HG03442 (cell line): ENCODE data around the gene FBXO24.
A peak's percentile ranks its signal among the peaks of the same experiment; 100 is the strongest.

Experiments used
- ATAC-seq: cut with Tn5 transposase; IDR thresholded peaks from one replicate; pipeline ENCODE4 v1.9.1; 2021; ENCODE audit warnings: mild to moderate bottlenecking, moderate library complexity; ENCODE audit not compliant: unreplicated experiment

FBXO24 gene

DNA sequence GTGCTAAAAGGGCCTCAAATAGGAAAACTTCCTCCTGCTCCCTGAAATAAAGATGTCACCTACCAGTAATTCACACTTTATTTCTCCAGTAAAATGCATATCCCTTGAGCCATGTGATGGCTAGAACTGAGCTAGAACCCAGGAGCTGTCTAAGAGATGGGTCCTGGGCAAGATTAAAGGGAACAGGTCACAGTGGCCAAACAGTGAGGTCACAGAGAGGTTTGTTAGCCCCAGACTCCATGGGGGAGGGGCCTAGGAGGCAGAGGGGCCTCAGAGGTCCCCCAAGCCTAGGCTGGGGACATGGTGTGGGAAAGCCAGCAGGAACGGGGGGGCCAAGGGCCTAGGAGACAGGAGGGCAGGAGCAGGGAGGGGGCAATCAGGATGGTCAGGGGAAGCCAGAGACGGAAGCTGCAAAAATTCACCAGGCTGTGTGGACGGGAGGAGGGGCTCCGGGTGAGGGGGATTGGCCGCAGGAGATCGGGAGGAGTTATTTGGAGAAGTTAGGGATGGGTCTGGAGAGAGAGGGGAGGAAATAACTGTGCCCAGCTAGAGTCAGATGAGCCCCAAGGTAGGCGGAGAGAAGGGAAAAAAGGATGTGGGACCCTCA is 3.3 kb downstream of the FBXO24 start:
- no peak for ATAC-seq

DNA sequence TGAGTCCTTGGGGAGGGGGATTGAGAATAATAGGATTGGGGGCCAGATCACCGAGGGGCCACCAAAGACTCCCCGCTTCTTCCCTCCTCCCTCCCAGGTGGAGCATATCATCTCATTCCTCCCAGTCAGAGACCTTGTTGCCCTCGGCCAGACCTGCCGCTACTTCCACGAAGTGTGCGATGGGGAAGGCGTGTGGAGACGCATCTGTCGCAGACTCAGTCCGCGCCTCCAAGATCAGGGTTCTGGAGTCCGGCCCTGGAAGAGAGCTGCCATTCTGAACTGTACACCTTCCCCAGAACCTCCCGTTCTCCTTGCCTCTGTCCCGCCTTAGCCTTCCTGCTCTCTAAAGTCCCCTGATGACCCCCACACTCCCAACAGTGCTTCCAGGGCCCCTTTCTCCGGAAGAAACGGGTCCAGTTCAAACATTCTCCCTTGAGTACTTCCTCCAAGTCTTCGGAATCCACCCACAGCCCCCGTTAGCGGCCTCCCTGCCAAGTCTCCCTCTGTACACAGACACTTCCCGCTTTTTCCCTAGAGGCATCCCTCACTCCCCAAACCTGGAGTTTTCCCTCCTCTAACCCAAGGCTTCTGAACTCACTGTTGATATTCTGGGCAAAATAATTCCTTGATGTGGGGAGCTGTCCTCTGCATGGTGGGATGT is 4.1 kb downstream of the FBXO24 start:
- ATAC-seq, result no peak

DNA sequence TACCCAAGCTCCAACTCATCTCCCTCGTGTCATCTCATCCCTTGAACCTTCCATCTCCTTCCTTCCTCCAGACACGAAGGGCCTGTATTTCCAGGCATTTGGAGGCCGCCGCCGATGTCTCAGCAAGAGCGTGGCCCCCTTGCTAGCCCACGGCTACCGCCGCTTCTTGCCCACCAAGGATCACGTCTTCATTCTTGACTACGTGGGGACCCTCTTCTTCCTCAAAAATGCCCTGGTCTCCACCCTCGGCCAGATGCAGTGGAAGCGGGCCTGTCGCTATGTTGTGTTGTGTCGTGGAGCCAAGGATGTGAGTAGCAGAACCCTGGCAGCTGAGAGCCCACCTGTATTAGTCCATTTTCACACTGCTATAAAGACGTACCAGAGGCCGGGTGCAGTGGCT is 5.5 kb downstream of the FBXO24 start:
- ATAC-seq, result no peak

DNA sequence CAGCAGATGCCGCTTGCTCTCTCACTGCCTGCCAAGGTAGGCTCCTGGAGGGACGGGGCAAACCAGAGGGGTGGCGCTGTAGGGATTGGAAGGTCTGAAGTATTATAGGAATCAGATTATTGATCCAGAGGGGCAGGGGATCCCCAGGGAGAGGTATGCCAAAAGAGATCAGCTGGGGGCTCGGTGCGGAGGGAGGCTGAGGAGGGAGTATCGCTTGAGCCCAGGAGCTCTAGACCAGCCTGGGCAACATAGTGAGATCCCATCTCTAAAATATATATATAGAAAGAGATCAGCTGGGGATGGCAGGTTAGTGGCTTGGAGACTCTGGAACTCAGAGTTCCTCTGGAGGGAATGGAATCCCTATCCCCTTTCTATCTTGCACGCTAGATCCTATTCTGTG is 9.1 kb downstream of the FBXO24 start:
- no peak for ATAC-seq

DNA sequence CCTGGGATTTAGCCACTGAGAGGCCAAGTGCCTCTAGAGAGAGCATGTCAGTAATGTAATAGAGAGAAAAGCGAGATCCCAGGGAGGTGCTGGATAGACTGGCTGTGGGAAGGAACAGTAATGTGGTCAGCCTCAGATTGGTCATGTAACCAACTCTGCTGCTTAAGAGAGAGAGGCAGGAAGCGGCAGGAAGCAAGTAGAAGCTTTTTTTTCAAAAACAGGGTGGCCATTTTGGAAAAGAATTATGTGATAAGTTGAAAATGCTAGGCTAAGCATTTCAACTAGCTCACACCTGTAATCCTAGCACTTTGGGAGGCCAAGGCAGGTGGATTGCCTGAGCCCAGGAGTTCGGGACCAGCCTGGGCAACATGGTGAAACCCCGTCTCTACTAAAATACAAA is 12.3 kb downstream of the FBXO24 start:
- ATAC-seq, result no peak

DNA sequence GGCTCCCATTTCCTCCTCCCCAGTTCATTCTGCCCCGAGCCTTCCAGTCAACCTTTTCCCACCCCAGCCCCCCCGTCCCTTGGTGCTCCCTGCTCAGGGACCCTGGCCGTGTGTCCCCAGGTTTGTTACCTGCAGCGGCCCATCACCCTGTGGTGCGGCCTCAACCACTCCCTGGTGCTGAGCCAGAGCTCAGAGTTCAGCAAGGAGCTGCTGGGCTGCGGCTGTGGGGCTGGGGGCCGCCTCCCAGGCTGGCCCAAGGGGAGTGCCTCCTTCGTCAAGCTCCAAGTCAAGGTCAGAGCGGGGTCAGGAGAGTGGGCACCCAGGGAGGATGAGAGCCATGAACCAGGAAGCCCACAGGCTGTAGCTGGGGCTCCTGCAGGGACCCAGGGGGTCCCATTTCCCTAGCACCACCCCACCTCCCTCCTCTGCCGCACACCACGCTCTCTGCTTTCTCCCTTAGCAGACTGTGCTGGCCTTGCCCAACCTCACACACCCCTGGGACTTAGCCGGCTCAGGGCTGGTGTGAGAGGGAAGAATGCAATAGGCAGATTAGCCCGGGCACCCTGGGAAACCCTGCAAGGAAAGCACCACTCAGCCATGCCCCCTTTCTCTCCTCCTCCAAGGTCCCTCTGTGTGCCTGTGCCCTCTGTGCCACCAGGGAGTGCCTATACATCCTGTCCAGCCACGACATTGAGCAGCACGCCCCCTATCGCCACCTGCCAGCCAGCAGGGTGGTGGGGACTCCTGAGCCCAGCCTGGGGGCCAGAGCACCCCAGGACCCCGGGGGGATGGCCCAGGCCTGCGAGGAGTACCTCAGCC is 14.0 kb downstream of the FBXO24 start:
- no peak for ATAC-seq

DNA sequence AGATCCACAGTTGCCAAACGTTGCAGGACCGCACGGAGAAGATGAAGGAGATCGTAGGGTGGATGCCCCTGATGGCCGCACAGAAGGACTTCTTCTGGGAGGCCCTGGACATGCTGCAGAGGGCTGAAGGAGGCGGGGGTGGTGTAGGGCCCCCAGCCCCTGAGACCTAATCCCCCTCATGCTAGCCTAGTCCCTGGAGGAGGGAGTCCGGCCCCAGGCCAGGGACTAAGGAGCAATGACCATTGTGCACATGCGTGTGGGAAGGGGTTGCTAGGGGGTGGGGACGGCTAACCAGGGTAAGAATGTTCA is 14.6 kb downstream of the FBXO24 start:
- no peak for ATAC-seq

DNA sequence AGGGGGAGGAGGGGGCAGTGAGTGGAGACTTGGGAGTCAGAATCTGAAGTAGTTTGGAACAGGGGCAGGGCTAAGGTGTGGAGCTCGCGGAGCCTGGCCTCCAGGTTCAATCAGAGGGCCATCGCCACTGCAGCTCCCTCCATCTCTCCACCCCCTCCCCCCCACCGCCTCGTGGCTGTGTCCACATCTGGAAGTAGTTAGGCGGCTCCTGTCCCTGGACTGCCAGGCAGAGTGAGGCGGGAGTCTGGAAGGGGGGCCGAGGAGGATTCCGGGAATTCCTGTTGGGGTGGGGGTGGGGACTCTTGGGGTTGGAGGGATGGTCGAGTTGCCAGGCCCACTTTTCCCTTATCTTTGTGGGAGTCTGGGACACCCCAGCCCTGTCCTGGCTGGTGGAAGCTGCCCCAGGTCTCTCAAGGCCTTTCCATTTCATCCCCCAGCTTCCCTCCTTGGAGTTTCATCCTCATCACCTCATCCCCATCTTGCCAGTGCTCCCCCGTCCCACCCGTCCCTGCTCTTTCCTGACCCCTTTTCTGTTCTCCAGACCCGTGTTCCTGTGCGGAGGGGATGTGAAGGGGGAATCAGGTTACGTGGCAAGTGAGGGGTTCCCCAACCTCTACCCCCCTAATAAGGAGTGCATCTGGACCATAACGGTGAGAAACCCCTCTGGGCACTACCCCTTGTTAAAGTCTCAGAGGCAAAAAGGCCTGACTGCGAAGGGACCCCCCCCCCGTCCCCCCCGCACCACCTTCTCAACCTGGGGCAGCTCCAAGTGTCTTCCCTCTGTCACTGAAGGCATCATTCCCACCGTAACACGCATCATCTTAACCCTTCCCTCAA is 17.0 kb downstream of the FBXO24 start:
- ATAC-seq, result no peak

DNA sequence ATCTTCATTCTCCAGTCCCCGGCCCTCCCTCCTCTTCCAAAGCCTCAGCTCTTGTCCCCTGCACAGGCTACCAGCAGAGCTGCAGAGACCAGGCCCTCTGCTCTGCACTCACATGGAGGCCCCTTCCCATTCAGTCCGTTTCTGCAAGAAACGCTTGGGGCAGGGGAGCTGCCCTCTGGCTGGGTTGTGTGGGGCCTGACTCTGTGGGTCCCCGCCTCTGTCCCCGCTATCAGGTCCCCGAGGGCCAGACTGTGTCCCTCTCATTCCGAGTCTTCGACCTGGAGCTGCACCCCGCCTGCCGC is 17.5 kb downstream of the FBXO24 start:
- ATAC-seq, result no peak

DNA sequence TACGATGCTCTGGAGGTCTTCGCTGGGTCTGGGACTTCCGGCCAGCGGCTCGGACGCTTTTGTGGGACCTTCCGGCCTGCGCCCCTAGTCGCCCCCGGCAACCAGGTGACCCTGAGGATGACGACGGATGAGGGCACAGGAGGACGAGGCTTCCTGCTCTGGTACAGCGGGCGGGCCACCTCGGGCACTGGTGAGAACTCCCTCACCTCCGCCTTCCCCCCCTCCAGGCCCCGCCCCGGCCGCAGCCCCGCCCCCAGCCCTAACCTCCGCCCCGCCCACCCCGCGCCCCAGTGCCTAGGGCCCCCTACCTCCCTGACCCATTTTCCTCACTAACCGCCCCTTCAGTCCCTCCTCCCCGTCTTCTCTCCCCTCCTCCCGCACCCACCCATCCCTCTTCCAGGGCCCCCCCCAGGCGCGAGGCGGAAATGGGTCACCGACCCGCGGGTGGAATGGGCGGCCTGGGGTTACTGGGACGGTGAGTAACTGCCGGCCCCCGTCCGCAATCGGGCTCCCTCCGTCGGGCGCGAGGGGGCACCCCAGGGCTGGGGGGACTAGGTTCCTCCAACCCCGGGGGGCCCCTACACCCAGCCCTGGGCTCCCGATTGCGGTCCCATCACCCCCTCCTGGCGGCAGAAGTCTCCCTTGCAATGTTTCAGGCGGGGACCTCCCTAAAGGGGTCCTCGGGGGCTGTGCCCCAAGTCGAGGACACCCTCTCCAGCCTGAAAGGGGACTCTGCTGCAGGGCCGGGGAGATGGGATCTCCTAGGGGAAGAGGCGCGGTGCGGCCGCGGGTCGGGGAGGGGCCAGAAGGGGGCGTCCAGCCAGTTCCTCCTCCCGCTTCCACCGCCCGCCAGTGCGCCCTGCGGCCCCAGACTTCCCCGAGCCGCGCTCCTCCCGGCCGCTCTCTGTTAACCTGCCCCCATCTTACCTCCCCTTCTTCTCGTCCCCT is 18.2 kb downstream of the FBXO24 start:
- ATAC-seq, result peak; percentile 44

DNA sequence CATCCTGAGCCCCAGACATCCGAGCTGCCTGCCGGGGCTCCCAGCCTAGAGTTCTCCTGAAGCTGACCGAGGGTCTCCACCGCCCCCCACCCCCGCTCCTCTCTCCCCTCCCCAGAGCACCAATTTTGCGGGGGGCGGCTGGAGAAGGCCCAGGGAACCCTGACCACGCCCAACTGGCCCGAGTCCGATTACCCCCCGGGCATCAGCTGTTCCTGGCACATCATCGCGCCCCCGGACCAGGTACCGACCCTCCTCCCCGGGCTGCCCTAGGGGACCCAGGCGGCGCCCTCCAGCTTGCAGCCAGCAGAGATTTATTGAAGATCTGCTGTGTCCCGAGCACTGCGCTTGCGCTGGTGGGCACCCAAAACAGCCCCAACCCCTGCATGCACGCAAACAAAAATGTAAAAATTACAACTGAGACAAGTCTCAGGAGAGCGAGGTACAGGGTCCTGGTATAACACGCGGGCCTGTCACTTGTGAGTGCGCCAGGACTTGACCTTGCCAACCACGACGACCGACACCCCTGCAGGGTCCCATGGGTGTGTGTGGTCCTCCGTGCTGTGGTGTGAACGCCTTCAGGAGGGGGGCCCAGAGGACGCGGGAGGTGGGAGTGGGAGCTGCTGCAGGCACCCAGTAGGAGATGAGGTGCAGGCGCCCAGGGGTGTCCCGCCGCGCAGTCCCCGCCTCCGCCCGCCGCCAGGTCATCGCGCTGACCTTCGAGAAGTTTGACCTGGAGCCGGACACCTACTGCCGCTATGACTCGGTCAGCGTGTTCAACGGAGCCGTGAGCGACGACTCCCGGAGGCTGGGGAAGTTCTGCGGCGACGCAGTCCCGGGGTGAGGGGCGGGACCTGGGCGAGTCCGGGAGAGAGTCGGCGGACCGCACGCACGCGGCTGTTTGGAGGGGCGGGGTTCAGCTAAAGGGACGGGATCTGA is 19.1 kb downstream of the FBXO24 start:
- ATAC-seq, result no peak

DNA sequence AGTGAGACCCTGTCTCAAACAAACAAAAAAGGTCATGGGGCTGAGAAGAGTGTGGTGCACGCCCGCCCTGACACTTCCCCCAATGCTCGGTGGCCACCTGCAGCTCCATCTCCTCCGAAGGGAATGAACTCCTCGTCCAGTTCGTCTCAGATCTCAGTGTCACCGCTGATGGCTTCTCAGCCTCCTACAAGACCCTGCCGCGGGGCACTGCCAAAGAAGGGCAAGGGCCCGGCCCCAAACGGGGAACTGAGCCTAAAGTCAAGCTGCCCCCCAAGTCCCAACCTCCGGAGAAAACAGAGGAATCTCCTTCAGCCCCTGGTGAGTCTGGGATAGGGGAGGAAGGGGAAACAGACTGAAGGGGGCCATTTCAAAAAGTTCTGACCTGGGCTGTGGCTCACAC is 20.2 kb downstream of the FBXO24 start:
- no peak for ATAC-seq

DNA sequence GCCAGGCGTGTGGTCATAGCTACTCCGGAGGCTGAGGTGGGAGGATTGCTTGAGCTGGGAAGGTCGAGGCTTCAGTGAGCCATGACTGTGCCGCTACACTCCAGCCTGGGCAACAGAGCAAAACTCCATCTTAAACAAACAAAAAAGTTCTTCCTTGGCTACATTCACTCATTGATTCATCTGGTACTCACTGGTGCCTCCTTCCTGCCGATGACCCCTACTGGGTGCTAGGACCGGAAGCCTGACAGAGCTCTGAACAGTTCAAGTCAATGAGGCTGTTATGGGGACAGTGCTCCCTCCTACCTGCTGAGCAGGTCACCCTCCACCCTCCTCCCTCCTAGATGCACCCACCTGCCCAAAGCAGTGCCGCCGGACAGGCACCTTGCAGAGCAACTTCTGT is 21.0 kb downstream of the FBXO24 start:
- ATAC-seq, result no peak

DNA sequence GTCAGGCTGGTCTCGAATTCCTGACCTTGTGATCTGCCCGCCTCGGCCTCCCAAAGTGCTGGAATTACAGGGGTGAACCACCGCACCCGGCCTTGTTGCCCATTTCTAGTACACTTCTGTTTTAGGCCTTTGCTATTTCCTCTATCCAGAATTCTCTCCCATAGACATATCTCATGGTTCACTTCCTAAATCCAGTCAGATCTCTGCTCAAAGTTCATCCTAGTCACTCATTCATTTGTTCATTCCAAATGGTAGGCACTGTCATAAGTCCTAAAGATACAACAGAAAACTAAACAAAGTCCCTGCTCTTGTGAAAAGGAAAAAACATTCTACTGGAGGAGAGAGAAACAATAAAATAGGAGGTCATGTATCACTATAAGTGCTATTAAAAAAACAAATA is 23.8 kb downstream of the FBXO24 start:
- no peak for ATAC-seq

DNA sequence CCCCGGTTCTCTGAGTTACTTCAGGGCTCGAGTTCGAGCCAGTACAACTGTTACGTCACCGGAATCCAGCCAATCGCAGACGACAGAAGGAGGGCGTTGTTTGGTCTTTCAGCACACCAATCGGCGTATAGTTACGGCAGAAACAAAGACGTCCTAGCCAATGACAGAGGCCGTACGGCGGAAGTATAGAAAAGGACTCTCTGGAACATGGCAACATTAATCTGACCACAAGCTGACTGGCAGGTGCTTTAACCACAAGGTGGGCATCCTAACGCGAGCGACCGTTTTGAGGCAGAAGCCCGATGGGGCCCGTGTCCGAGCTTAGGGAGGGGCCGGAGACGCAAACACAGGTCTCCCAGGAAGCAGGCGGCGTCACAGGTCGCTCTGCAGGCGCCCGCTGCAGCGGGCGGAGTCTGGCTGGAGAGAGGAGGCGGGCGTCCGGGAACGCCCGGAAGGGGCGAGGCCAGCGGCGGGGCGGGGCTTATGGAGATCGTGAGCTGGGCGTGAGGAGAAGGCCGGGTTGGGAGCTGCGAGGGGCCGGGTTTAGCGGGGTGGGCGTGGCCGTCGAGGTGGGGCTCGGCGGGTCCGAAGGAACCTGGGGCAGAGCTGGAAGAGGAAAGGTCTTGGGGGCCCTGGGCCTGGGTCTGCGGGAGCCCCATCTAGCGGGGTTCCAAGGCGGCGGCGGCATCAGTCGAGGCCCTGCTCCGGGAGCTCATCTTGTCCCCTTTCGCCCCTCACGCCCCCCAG is 26.0 kb downstream of the FBXO24 start, which contains the start of gene MOSPD3:
TSS of gene MOSPD3 (plus strand) at position 558 of the 747 bp plus-strand sequence. CDS start 252 bp downstream, outside the sequence.
- ATAC-seq, result peak; percentile 90

DNA sequence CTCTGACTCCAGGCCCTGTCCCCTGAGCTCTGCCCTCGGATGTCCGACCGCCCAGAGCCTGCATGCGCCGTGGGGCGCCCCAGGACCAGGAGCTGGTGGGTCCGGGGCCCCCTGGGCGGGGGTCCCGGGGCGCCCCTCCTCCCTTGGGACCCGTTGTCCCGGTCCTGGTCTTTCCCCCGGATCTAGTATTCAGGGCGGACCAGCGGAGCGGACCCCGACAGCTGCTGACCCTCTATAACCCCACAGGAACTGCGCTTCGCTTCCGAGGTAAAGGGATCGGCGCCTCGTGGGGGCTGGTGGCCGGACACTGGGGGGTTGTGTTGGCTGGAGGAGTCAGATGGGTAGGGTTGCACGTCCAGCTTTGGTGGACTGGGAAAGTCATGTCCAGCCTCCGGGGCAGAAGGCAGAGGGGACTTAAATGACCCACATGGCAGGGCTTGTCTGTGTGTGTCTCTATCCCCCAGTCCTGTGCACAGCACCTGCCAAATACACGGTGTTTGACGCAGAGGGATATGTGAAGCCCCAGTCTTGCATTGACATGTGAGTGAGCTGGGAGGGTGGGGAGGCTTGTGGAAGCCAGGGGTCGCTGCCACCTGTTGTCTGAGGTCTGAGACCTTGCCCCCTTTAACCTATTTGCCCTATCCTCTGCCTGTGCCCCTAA is 26.7 kb downstream of the FBXO24 start:
- ATAC-seq, result no peak

DNA sequence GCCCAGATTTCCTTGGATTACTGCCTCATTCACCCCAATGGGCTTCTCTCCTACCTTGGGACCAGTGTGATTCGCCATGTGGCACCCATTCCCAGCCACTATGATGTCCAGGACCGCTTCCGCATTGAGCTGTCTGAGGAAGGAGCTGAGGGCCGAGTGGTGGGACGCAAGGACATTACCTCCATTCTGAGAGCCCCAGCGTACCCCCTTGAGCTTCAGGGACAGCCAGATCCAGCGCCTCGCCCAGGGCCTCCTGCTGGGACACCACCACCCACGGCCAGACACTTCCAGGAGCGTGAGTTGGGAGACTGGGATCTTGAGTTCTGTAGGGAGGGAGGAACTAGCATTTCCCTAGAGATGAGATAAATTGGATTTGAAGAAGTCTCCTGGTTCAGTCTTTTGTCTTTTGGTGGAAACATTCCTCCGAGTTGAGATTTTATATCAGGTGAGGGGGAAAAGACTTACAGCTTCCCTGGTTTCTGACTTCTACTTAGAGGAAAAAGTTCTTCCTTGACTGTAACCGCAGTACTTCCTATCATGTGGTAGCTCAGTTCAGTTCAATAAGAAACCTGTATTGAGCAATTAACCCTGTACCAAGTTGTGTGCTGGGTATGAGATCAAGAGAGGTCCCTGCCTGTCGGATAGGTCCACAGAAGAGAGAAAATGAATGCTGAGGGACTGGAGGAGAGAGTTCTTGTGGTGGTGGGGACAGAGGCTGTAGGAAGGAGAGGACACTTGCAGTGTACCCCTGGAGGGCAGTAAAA is 27.5 kb downstream of the FBXO24 start:
- ATAC-seq, result no peak
